DMS 273 (cell line): ENCODE data around the gene LYG1.
A peak's percentile ranks its signal among the peaks of the same experiment; 100 is the strongest.
"Not testable (repeated sequence)": the region's sequence is repeated elsewhere in the genome, so short reads cannot be mapped to it uniquely, and the experiment has no call there.

Experiments
- DNase-seq: peaks from one replicate; lab custom pipeline; 2025; ENCODE audit not compliant: unreplicated experiment; lab: John Stamatoyannopoulos, UW

The LYG1 gene

DNA sequence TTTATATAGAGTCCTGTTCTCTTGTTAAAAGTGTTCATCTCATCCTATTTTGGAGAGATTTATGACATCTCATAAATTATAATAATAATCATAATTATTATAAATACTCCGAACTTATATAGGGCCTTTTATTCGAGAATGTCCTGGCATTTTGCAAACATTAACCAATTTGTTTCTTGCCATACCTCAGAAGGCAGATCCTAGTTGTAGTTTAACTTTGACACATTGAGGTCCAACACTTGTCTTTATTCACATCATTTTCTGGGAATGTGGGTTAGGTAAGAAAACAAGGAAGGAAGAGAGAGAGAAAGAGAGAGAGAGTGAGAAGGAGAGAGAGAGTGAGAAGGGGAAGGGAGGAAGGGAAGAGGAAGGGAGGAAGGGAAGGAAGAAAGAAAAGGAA, at the start of gene LYG1:
TSS of gene LYG1 (minus strand) at position 101 of the 400 bp plus-strand sequence. CDS start 5,527 bp downstream, outside the sequence.
- DNase-seq = not testable (repeated sequence)

DNA sequence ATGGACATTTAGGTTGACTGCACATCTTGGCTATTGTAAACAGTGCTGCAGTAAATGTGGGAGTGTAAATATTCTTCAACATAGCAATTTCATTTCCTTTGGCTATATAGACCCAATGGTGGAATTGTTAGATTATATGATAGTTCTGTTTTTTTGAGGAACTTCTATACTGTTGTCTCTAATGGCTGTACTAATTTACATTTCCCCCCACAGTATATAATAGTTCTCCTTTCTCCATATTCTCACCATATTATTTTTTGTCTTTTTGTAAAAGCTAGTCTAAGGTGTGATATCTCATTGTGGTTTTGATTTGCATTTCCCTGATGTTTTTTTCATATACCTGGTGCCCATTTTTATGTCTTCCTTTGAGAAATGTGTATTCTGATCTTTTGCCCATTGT, 49.2 kb upstream of the LYG1 start:
- no peak for DNase-seq

DNA sequence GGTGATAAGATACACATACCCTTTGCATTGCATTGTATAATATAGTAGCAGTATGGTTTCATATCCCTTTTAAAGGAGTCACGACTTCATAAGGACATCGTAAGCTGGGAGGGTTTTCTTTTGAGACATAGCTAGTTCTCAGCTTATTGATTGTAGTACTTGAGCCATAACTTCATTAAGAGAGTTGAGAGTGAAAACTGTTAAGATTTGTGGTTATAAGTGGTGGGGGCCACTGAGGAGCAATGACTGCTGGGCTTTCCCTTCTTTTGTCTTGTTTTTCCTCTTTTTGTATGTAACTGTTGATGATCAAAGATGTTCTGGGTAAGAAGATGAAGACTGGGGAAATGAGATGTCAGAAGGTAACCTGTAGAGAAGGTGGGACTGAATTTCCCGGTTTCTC, 47.2 kb upstream of the LYG1 start:
- no peak for DNase-seq

DNA sequence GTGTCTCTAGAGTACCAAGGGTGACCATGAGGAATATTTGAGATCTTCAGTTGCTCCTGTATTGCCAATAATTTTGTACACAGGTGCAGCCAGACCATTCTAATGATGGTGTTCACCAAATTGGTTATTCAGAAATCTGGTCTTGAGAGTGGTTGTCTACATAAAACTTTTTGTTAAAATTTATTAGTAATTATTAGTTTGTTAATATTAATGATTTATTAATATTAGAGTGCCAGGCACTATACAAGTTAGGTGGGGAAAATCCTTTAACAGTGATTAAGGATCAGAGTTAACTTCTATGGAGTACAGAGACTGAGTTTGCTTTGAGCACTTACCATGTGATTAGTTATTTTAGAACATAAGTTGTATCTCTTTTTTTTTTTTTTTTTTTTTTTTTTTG, 45.2 kb upstream of the LYG1 start:
- no peak for DNase-seq

DNA sequence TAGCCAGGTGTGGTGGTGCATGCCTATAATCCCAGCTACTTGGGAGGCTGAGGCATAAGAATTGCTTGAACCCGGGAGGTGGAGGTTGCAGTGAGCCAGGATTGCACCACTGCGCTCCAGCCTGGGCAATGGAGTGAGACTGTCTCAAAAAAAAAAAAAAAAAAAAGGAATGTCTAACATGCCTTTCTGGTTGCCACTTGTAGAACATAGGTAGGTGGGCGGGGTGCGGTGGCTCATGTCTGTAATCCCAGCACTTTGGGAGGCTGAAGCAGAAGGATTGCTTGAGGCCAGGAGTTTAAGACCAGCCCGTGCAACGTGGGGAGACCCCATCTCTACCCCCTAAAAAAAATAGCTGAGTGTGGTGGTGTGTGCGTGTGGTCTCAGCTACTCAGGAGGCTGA, 44.4 kb upstream of the LYG1 start:
- not testable (repeated sequence) for DNase-seq

DNA sequence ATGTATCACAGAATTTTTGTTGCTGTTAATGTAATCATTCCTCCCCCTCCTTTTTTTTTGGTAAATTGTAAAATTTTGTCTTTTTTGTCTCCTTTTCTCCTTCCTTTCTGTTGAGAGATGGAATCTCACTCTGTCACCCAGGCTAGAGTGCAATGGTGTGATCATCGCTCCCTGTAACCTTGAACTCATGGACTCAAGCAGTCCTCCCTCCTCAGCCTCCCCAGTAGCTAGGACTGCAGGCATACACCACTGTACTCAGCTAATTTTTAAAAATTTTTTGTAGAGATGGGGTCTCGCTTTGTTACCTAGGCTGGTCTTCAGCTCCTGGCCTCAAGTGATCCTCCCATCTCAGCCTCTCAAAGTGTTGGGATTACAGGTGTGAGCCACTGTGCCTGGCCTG, 41.5 kb upstream of the LYG1 start:
- no peak for DNase-seq

DNA sequence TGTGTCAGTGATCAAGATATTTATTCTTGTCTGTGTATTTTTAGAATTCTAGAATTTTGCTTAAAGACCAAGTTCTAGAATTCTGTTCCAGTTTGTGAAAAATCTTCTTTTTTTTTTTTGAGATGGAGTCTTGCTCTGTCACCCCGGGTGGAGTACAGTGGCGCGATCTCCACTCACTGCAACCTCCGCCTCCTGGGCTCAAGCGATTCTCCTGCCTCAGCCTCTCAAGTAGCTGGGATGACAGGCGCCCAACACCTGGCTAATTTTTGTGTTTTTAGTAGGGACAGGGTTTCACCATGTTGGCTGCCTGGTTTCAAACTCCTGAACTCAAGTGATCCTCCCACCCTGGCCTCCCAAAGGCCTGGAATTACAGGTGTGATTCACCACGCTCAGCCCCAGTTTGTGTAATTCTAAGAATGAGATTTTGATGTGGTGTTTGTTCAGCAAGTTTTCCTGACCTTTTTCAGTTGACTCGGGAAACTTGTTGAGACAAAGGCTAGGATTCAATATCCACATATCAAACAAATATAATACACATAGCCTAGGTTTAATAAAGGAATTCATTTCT, 39.8 kb upstream of the LYG1 start:
- DNase-seq = no peak

DNA sequence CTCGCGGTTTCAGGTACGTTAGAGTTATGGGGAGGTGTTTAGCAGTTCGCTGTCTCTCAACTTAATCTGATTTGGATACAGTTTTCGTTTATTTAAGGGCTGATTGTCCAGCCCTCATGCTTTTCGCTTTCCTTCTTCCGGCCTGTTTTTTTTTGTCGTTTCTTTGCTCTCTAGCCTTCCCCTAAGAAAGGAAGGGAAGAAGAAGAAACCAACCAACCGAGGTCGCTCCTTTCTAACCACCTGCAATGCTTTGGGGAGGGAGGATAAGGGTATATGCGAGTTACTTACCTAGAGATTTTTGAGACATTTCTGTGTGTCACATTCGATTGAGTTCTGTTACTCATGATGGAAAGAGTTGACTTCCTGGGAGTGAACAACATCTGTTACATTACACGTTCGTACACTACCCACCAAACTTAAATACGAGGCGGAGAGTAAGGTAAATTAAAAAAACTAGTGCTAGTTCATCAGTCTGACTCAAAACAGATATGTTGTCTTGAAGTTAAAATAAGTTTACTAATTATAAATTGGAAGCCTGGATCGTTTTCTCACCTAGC, 37.1 kb upstream of the LYG1 start:
- DNase-seq = peak; percentile 55

DNA sequence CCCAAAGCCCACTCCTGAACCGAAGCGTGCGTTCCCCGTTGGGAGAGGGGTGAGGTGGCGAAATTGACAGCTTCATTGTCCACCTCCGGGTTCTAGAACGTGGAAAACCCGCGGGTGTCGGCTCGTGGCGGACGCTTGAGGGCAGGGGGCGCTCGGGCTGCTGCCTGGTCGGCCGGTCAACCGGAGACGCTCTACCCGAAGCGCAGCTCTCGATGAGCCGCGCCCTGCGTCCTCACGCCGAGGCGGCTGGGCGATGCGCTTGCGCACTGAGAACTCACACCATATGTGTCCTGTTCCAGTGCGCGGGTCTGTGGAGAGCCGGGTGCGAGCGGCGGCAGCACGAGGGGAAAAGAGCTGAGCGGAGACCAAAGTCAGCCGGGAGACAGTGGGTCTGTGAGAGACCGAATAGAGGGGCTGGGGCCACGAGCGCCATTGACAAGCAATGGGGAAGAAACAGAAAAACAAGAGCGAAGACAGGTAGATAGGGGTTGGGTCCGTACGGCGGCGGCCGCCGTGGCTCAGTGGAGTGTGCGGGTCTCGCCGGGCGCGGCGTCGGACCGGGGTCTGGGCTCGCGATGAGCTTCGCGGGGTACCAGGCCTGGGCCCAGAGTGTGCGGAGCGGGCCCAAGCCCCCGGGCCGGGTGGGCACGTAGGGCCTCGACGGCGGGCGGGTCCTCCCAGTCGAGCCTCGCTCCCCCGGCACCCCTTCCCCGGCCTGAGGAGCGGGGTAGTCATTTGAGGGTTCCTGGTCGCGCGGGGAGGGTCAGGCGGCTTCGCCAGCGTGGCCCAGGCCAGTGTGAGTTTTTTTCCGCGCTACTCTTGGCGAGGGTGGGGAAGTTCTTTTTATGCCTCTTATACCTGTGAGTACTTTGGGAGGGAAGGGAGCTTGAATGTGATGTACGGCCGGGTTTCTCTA, 36.4 kb upstream of the LYG1 start, which contains the start of gene EIF5B:
TSS of gene EIF5B (plus strand) at position 277 of the 916 bp plus-strand sequence. CDS start at position 443, 166 bp downstream.
- peak; percentile 98 for DNase-seq

DNA sequence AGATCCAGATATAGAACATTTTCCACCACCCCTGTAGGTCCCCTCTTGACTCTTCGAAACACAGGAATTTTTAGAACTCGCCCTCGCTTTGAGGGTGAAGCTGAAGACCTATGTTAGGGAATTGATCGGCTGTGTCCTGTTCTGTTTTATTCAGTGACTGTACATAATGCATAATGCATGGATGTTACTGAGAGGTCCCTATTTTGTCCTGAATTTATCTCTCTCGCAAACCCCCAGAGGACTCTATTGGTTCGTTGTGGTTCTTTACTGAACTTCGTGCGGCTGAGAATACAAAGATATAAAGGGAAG, 35.8 kb upstream of the LYG1 start:
- DNase-seq = no peak

DNA sequence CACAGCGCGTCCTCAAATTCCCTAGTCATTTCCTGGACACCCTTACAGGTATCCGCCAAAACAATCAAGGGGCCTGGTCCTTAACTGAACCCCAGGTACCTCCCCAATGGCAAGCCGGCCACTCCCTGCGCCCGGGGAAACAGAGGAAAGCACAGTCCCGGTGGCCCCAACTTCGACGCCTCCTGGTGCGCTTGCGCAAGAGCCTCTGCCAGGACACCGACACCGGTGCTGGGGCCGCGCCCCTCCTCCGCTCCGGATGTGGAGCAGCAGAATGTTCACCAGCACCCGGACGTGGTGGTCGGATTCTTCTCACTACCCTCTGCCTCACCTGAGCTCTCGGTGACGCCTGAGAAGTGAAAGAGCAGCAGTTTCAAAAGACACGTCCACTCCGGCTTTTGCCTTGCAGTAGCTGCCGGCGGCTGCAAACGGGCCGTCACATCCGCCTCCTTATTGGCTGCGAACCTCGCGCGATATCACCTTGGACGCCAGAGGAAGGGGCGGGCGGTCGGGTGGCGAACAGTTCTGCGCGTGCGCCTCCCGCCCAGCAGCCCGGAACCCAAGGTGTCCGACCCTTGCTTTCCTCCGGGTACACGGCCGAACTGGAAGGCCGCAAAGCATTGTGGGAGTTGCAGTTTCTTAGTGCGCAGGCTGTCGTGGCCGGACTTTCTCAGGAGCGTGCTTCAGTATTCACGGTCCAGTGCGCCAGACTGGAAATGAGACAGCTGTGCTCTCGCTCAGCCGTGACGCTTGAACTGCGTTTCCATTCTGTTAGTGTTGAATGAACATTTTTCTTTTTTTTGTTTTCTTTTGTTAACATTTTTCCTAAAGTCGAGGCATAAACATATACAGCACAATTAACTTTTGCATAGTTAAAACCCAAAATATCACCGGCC, 35.2 kb upstream of the LYG1 start, which contains the start of gene TXNDC9:
TSS of gene TXNDC9 (minus strand) at position 423 of the 893 bp plus-strand sequence. CDS start 3,123 bp downstream, outside the sequence.
- peak; percentile 100 for DNase-seq

DNA sequence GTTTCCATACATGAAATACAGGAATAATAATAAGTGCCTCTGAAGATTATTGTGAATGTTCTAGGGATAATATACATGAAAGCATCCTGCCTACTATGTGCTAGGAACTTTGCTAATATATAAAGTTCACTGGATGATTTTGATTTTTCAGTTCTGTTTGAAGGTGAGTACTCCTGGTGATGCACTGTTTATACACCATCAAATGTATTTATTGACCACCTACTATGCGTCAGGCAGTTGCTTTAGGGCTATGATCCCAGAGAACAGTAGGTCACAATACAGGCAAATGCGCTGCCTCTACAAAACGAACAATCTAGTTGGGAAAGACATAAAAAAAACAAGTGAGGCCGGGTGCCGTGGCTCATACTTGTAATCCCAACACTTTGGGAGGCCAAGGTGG, 24.4 kb upstream of the LYG1 start:
- DNase-seq = no peak

DNA sequence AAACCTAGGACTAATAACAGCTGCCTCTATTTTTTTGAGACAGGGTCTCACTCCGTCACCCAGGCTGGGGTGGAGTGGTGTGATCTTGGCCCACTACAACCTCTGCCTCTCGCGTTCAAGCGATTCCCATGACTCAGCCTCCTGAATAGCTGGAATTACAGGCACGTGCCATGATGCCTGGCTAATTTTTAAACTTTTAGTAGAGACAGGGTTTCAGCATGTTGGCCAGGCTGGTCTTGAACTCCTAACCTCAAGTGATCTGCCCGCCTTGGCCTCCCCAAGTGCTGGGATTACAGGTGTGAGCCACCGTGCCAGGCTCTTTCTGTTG, 16.8 kb upstream of the LYG1 start:
- DNase-seq = not testable (repeated sequence)

DNA sequence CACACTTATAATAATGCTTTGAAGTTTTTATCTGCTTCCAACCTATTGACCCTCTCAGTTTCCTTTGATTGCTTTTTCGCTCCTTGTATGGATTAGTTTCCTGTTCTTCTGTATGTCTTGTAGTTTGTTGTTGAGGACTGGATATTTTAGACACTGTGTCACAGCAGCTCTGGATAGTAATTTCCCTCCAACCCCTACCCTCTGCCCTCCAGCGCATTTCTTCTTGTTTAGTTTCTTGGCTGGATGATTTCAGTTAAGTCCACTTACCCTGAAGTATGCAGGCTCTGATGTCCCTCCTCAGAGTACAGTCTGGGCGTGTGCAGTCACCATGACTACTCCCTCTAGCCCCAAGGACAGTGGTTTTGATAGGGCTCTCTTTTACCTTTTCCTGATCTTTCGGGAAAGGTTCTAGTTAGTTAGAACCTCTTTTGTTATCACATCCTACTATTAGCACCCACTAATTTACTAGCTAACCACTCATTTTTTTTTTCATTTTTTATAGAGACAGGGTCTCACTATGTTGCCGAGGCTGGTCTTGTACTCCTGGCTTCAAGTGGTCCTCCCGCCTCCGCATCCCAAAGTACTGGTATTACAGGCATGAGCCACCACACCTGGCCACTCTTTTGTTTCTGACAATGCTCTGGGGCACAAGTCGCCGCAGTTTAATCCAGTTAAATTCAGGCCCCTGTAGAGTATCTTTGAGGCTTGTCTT, 16.3 kb upstream of the LYG1 start:
- DNase-seq = no peak

DNA sequence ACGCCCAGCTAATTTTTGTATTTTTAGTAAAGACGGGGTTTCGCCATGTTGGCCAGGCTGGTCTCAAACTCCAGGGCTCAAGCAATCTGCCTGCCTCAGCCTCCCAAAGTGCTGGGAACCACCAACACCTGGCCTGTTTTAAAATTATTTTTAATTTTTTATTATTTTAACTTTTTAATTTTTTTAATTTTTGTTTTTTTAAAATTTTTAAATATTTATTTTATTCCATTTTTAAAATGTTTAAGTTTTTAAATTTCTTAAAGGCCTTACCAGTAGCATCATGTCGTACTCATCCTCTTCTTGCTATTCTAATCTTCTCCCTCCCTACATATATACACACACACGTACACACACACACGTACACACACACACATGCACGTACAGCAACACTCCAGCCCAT, 1.4 kb downstream of the LYG1 start:
- no peak for DNase-seq

DNA sequence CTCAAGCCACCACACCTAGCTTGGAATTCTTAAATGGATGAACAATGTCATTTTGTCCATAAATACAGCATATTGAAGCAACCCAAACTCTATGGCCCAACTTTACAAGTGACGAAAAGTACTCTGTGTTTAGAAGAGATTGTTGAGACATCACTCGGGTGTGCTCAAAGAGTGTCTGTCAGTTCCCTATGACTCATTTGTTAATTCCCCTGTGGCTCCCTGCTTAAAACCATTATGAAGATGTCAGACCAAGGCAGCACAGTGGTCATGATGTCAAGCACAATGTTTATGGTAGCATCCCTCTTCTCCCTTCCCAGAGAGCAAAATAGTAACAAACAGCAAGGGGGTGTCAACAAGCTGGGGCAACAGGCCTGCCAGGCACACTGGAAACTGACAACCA, 3.0 kb downstream of the LYG1 start:
- no peak for DNase-seq

DNA sequence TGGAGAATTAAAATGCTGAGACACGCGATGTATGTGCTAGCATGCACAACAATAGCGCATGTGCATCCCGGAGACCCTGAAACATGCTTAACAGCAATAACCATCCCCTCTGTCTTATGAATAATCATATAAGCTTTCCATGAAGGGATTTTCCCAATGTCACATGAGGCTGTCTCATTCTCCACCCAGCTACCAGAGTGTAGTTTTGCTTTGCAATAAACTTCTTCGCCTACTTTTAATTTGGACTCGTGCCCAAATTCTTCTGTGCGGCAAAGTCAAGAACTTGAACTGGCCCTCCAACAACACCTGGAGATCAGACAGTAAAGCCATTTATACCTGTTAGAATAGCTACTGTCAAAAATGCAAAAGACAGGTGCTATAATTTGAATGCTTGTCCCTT, 15.5 kb downstream of the LYG1 start:
- DNase-seq = no peak

DNA sequence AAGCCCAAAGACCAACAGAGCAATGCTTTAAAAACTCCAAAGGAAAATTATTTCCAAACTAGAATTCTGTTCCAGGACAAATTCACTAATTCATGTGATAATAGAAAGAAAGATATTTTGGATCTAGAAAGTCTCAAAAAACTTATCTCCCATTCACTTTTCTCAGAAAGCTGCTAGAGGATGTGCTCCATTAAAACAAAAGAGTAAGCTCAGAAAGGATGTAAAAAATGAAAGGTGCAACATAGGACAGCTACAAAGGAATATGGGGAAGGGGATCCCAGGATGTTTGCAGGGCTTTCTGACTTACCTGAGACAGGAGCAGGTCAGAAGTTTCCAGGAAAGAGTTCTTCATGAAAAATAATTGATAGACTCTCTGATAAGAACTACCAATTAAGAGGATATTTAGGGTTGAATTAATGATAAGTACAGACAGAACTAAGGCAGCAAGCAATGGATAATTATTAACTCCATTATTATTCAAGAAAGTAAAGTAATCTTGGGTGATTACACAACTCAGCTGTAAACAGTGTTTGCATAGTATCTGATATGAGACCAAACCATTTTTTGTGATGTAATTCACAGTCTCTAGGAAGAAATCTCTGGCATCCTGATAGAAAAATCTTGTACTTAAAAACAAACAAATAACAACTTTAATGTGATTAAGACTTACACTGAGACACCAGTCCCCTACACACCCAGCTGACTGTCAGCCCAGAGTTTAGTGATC, 20.9 kb downstream of the LYG1 start:
- no peak for DNase-seq

DNA sequence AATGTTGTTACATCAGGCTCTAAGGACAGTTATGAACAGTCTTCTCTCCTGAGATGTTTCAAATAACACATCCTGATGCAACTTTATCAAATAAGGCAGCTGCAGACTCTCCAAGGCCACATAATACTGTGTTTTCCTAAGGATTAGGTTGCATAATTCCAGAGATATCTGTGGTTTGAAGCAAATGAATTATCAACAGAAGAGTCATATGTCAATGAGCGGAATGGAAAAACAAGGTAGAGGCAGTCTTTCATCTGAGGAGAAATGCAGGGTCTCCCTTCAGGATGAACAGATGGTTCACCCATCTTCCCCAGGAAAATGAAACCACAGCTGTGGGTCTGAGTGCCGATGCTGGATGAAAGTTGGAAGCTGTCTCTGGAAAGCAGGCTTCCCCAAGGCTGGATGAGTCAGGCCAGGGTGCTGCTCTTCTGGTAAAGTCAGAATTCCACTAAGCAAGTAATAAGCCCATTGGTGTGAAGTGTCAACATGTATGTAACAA, 22.2 kb downstream of the LYG1 start:
- peak; percentile 76 for DNase-seq
